Panc1 (cell line): ENCODE data around the gene TMEM207. TPM values are rescaled to one million over a fixed set of nuclear protein-coding genes. Genes with fewer than 3 reads are reported as not detected.

Experiments used
- ATAC-seq: fragments of 200-7000 bp; cut with Tn5 transposase; 2 replicates; pipeline ENCODE4 v1.9.1; 2020; ENCODE audit warnings: mild to moderate bottlenecking, moderate library complexity
- BruUV-seq: library from RNA; stranded (reverse); fragments of 400-500 nt; replicated peaks from 2 replicates; lab custom pipeline; 2021; lab: Mats Ljungman, UMichigan
- CTCF ChIA-PET: fragments of 300-600 bp; sonication (Branson Sonifier 250); formaldehyde crosslinking; loops from one replicate; lab custom pipeline; 2022; ENCODE audit warnings: antibody characterized with exemption; lab: Charles Lee
- POLR2A ChIA-PET: fragments of 300-600 bp; sonication (Branson Sonifier 250); formaldehyde crosslinking; loops from one replicate; lab custom pipeline; 2022; ENCODE audit warnings: antibody characterized with exemption; lab: Charles Lee
- DNase-seq: peaks from one replicate; pipeline ENCODE4 v3.0.0-alpha.2; 2010; ENCODE audit warnings: low read depth, low spot score
- H3K27ac ChIP-seq: 2 replicates; pipeline ENCODE4 v1.5.1; 2011; ENCODE audit warnings: mild to moderate bottlenecking, low read length, inconsistent platforms
- H3K27me3 ChIP-seq: fragments of 200-500 bp; sonication (Bioruptor generic); 2 replicates; pipeline ENCODE4 v1.6.0; 2014; ENCODE audit warnings: low read length, inconsistent platforms; ENCODE audit not compliant: control insufficient read depth, insufficient read depth
- H3K36me3 ChIP-seq: fragments of 200-500 bp; sonication (Bioruptor generic); 2 replicates; pipeline ENCODE4 v1.5.1; 2014; ENCODE audit warnings: inconsistent platforms, mild to moderate bottlenecking, low read length, moderate library complexity; ENCODE audit not compliant: control insufficient read depth, insufficient read depth
- H3K4me1 ChIP-seq: 2 replicates; pipeline ENCODE4 v1.5.1; 2011; ENCODE audit warnings: inconsistent platforms, mild to moderate bottlenecking, low read length, moderate library complexity; ENCODE audit not compliant: control insufficient read depth, insufficient read depth
- H3K4me3 ChIP-seq, 2 experiments: 2 replicates each; pipeline ENCODE4 v1.5.1; 2011 to 2012; ENCODE audit warnings: low read depth in 2 of 2, low read length in 2 of 2, mild to moderate bottlenecking in 2 of 2, inconsistent platforms in 1 of 2, moderate library complexity in 1 of 2
- H3K9me3 ChIP-seq: fragments of 200-500 bp; sonication (Bioruptor generic); 2 replicates; pipeline ENCODE4 v1.5.1; 2014; ENCODE audit warnings: low read depth, mild to moderate bottlenecking, inconsistent platforms, low read length, moderate library complexity; ENCODE audit not compliant: control insufficient read depth, insufficient read depth
- POLR2AphosphoS5 ChIP-seq: IDR thresholded peaks from 2 replicates; pipeline ENCODE4 v1.6.1; 2012; ENCODE audit warnings: mild to moderate bottlenecking, low read depth, low read length, moderate library complexity
- TCF7L2 ChIP-seq: IDR thresholded peaks from 2 replicates; pipeline ENCODE4 v1.6.1; 2011; ENCODE audit warnings: mild to moderate bottlenecking, low read depth, low read length, inconsistent platforms
- in situ Hi-C: cut with HindIII; loops from 2 replicates; pipeline ENCODE4 v1.10.0; 2016; ENCODE audit warnings: low sequenced_read_pairs, low pct_unique_long_range_greater_than_20kb
- intact Hi-C: fragments of 100-400 bp; cut with micrococcal nuclease; formaldehyde crosslinking; loops from one replicate; pipeline ENCODE4 v1.10.0; 2022; ENCODE audit not compliant: unreplicated experiment
- total RNA-seq: library from RNA; stranded (reverse); gene quantifications from one replicate; pipeline ENCODE4 v1.2.1, GENCODE V29; 2021; ENCODE audit not compliant: unreplicated experiment
- TF ChIP-seq, protein P1 (sequence below), 2 experiments: IDR thresholded peaks; 2 replicates each; pipeline ENCODE4 v1.6.1; 2011 to 2012; ENCODE audit warnings: low read depth in 2 of 2, control low read depth in 1 of 2, low read length in 1 of 2, mild to moderate bottlenecking in 1 of 2, moderate library complexity in 1 of 2; ENCODE audit not compliant: insufficient read depth in 1 of 2
- TF ChIP-seq, protein P2 (sequence below): fragments of 450-650 bp; IDR thresholded peaks from 2 replicates; pipeline ENCODE4 v1.5.1; 2017; ENCODE audit warnings: mild to moderate bottlenecking

The TMEM207 gene
- total RNA-seq, 1 experiment from 2014 or later: not detected

DNA sequence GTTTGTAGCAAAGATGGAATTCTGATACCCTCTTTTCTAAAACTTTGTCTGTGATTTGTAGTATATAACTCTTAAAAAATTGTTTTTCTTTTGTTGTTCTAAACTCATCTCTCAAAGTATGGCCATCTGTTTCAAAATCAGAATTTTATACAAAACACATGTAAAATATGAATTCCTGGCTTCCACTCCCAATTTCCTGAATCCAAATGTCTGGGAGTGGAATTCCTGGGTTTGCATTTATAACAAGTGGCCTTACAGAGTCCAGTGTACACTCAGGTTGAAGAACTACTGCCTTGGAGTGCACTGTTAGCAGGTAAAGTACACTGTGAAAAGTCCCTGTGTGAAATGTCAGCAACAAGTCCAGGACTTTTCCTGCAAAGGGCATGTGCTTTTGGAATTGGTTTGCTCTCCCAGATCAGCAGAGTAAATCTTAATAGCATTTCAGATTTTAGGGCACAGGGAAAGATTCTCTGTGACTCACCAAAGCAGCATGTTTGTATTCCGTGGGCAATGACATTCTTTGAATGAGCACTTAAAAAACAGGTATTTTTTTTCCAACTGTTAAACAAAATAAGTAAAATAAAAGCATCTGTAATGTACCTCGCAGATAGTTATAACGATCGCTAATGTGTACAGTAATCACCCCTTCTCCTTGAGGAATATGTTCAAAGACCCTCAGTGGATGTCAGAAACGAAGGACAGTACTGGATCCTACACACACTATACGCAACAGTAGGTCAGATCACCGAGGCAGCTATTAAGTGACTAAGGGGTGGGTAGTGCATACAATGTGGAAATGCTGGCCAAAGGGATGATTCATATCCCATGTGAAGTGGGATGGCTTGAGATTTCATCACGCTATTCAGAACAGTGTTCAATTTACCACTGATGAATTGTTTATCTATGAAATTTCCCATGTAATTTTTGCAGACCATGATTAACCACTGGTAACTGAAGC, 63.7 kb downstream of the TMEM207 start:
- Histone ChIP-seq H3K36me3 (no peaks in the 10 kb centered on the region), H3K27me3 (no peaks in the 10 kb centered on the region), H3K4me3 (peak overlapping the region in 1 of 2 experiments; percentile 7; a peak in 2 of 4 replicates), H3K27ac (peak overlapping the region; percentile 60), H3K9me3 (no peaks in the 10 kb centered on the region), H3K4me1 (0 out of 2 replicates have a peak, but pooled peaks cover 3% of the 10 kb centered on the region)
- ChIA-PET POLR2A (no interaction called here), CTCF (interaction anchor here (0.6 kb wide), 1 partner anchor 38 kb away, joined by 5 read pairs; no protein-coding TSS in a partner anchor)
- intact Hi-C loops (loop anchor here (10.0 kb wide), 1 partner anchor 309 kb away; no protein-coding TSS in a partner anchor), in situ Hi-C loops (no loop called here)
- ATAC-seq (peak; percentile 97), DNase-seq (peak; percentile 96)
- BruUV-seq: no TSS peak
- TF ChIP-seq TCF7L2: no peak
- no peak for TF ChIP-seq POLR2AphosphoS5
- TF ChIP-seq, protein P1, sequence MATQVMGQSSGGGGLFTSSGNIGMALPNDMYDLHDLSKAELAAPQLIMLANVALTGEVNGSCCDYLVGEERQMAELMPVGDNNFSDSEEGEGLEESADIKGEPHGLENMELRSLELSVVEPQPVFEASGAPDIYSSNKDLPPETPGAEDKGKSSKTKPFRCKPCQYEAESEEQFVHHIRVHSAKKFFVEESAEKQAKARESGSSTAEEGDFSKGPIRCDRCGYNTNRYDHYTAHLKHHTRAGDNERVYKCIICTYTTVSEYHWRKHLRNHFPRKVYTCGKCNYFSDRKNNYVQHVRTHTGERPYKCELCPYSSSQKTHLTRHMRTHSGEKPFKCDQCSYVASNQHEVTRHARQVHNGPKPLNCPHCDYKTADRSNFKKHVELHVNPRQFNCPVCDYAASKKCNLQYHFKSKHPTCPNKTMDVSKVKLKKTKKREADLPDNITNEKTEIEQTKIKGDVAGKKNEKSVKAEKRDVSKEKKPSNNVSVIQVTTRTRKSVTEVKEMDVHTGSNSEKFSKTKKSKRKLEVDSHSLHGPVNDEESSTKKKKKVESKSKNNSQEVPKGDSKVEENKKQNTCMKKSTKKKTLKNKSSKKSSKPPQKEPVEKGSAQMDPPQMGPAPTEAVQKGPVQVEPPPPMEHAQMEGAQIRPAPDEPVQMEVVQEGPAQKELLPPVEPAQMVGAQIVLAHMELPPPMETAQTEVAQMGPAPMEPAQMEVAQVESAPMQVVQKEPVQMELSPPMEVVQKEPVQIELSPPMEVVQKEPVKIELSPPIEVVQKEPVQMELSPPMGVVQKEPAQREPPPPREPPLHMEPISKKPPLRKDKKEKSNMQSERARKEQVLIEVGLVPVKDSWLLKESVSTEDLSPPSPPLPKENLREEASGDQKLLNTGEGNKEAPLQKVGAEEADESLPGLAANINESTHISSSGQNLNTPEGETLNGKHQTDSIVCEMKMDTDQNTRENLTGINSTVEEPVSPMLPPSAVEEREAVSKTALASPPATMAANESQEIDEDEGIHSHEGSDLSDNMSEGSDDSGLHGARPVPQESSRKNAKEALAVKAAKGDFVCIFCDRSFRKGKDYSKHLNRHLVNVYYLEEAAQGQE (IDR thresholded peaks at IDR 0.05; ENCODE audit: insufficient read depth in 1 of 2, low read depth in 2 of 2, low read length in 1 of 2): no peak

DNA sequence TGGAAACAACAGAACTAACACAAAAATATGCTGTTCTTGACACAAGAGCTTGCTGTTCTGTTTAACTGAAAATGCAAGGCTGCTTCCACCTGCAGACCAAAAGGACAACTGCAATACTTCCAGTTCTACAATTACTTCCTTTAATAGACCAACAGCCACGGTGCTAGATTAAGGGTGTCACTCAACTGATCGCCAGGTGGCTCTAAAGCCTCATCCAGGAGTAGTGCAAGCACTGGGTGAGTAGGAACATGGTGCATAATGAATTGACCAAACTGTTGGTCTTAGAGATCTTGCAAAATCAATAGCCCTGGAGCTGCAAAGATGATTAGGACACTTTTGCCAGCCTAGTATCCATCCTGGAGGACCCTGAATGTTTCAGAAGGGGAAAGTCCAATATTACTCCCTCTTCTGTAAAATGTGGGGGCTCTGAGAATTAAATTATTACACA, 65.4 kb downstream of the TMEM207 start:
- H3K27ac ChIP-seq: peak overlapping the region; percentile 40; the same call in 1 of the 2 replicates
- DNase-seq (peak; percentile 84), ATAC-seq (peak; percentile 91)
- no peak overlapping the region for H3K4me3 ChIP-seq
- H3K36me3 ChIP-seq: no peaks in the 10 kb centered on the region
- intact Hi-C loops (loop anchor here (5.0 to 10.0 kb wide), 2 partner anchors 157 to 310 kb away; no protein-coding TSS in a partner anchor), in situ Hi-C loops (no loop called here)
- BruUV-seq: no TSS peak
- ChIA-PET POLR2A (no interaction called here), CTCF (interaction anchor here (0.6 to 1.4 kb wide), 4 partner anchors 41 to 245 kb away, joined by 3 to 7 read pairs (median 6); partner anchors contain the start of gene CLDN1)
- H3K9me3 ChIP-seq: no peaks in the 10 kb centered on the region
- H3K4me1 ChIP-seq: 0 out of 2 replicates have a peak, but pooled peaks cover 3% of the 10 kb centered on the region
- no peaks in the 10 kb centered on the region for H3K27me3 ChIP-seq
- TF ChIP-seq, protein P2, sequence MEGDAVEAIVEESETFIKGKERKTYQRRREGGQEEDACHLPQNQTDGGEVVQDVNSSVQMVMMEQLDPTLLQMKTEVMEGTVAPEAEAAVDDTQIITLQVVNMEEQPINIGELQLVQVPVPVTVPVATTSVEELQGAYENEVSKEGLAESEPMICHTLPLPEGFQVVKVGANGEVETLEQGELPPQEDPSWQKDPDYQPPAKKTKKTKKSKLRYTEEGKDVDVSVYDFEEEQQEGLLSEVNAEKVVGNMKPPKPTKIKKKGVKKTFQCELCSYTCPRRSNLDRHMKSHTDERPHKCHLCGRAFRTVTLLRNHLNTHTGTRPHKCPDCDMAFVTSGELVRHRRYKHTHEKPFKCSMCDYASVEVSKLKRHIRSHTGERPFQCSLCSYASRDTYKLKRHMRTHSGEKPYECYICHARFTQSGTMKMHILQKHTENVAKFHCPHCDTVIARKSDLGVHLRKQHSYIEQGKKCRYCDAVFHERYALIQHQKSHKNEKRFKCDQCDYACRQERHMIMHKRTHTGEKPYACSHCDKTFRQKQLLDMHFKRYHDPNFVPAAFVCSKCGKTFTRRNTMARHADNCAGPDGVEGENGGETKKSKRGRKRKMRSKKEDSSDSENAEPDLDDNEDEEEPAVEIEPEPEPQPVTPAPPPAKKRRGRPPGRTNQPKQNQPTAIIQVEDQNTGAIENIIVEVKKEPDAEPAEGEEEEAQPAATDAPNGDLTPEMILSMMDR: peak; percentile 89
- no peak for TF ChIP-seq POLR2AphosphoS5
